Fibroblast of skin of left quadriceps (primary cell): ENCODE data around the gene CCT8.

Experiments used
- DNase-seq, 2 experiments: peaks; one replicate each; pipeline ENCODE4 v3.0.0-alpha.2; 2013; ENCODE audit warnings: low read depth in 2 of 2

The CCT8 gene, protein sequence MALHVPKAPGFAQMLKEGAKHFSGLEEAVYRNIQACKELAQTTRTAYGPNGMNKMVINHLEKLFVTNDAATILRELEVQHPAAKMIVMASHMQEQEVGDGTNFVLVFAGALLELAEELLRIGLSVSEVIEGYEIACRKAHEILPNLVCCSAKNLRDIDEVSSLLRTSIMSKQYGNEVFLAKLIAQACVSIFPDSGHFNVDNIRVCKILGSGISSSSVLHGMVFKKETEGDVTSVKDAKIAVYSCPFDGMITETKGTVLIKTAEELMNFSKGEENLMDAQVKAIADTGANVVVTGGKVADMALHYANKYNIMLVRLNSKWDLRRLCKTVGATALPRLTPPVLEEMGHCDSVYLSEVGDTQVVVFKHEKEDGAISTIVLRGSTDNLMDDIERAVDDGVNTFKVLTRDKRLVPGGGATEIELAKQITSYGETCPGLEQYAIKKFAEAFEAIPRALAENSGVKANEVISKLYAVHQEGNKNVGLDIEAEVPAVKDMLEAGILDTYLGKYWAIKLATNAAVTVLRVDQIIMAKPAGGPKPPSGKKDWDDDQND

DNA sequence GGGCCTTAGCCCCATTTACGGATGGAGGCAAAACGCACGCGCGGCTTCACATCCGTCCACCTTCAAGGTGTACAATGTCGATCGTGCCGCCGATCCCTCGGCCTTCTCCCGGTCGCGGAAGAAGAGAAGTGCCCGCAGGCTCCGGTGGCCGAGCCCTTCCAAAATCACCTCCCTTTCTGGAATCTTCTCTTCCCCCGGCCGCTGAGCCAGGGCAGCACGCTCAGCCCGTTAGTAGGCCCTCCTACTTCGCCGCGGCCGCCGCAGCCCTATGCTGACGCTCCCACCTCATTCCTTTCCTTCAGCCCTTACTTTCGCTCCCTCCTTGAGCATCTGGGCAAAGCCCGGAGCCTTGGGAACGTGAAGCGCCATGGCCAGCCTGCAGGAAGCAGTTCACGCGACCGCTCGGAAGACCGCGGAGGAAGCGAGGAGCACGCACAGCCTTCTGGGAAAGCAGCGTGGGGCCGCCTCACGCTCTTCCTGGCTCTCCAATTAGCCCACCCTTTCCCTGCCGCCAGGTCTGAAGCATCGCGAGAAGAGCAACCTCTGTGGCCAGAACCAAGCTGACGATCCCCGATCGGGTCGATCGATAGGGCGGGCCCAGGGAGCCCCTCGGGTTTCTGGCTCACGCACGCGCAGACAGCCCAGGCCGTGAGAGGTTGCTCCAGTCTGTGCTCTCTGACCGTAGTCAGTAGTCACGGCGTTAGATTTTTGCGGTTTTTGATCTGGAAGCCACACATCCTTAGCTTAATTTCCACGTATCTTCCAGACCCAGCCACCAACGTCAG lies at the start of gene CCT8:
Gene CCT8 (minus strand): TSS at position 427 of the 785 bp plus-strand sequence. CDS start 58 bp downstream, at position 369.
- DNase-seq, result peak; percentile 99 to 100

DNA sequence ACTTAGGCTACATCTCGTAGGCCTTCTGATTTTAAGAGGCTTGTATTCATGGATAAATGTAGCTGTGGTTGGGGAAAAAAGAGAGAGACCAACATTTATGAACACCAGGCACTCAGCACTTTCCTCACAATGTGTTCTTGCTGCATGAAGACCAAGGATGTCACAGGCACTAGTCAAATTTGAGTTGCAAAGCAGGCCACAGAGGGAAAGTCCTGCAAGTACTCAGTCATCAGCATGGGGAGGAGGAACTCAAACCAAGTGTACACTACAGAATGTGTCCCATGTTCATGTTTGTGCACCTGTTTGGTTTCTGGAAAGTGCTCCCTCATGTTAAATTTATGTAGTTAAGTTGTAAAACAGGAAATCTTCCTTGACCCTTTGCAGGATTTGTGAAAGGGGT lies 48.3 kb upstream of the CCT8 start:
- DNase-seq, result no peak

DNA sequence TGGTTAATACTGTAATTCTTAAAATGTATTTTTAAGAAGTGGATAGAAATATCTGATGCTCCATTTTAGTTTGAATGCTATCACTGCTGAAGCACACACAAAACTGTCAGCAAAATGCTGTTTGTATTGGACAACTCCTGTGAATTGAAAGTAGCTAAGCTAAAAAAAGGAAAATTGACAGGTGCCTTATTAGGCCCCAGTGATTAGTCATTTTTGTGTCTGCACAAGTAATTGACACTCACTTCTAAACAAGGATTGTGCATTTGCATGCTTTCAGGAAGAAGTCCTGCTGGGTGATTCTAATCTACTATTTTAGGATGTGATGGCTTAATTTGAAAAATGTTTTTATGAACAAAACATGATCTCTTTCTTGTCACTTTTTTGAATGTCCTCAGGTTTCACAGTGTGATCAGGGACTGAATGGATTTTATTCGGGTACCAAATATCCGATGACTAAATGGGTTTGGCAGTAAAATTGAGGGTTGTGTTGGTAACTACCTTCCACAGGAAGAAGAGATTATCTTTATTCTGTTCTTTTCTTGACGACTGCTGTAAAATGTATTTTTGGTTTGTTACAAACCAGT lies 44.0 kb upstream of the CCT8 start:
- DNase-seq, result no peak

DNA sequence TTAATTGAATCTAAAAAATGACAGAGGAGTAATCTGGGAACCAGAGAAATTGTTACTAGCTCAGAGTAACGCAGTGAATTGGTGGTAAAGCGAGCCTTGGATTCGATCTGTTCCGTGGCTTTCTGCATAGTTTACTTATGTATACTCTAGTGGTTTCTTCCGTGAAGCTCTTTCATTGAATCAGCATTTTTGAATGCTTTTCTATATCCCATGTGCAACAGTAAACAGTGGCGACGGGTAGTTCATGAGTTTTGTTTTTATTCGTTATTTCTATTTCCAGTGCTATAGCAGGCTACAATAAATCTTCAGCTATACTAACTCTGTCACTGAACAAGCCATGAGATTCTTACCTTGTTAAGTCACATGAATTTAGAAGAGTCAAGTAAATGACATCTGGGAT lies 42.5 kb upstream of the CCT8 start:
- no peak for DNase-seq

DNA sequence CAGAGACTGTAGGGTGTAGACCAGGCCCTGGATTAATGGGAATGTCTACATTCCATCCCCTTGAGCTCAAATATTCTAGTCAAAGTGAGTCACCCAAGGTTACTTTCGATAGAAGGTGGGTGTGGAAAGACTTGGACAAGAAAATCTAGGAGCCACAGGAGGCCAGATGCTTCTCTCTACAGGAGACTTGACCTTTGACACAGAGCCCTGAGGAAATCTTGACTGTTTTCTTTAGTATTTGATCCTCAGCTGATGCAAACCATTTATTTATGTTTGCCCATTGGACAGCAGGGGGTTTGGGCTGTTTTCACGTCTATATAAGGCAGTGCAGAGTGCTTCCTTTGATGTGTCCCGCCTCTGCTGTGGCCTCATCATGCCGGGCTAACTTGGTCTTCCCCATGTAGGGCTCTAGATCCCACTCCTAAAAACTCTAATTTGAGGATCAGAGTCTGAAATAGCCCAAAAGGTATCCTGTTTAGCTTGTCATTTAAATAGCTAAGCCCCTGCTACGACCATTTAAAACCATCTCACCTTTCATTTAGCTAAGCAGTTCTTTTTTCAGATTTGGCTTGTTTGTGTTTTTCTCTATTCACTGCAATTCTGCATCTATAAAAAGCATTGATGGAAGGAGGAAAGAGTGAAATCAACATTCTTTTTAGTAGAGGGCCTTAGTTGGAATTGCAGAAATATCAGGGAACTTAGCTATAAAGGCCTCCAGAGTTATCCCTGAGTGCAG lies 41.5 kb upstream of the CCT8 start:
- peak in 1 of 2 experiments; percentile 51 for DNase-seq

DNA sequence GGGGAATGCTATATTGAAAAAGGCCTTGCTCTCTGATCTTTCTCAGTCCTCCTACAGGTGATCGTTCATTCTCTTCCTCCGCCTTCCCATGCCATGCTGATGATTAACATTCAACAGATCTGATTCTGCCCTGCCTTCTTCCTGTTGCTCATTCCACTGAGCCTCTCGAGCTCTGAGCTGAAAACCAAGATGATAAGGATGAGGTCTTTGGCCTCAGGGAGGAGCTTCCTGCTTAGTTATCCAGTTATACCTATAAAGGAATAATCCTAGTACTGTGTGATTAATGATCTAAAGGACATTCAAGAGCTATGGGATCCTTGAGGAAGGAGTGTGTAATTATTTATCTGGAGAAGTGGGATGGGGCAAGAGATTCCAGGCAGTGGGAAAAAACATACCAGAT lies 31.8 kb upstream of the CCT8 start:
- no peak for DNase-seq

DNA sequence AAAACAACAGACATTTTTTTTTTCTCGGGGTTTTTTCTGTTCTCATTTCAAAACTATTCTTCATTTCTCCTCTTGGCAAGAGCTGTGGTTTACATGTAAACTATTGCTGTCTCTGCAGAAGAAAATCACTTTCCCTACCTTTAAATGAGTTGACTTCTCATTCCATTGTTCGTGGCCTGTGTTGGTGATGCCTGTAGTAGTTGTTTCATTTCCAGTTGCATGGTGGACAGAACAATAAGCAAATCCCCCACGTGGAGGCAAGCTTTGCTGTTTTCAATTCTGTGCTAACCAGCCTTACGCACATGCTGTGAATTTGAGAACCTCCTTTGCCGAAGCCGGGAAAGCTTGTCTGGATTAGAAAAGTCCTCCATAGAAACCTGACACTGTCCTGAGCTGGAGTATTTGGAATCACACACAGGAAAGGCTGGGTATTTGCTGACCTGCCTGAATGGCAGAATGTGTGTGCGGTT lies 30.8 kb upstream of the CCT8 start:
- DNase-seq, result no peak

DNA sequence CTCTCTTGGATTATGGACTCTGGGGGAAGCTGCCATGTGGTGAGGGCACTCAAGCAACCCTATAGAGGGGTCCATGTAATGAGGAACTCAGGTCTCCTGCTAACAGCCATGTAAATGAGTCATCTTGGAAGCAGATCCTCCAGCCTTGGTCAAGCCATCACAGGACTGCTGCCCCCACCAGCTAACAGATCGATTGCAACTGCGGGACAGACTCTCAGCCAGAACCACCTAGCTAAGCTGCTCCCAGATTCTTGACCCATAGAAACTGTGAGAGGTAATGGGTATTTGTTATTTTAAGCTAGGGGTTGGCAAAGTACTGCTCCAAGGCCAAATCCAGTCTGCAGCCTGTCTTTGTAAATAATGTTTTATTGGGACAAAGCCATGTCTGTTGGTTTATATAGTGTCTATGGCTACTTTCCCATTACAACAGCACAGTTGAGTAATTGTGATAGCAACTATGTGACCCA lies 29.4 kb upstream of the CCT8 start:
- DNase-seq, result no peak

DNA sequence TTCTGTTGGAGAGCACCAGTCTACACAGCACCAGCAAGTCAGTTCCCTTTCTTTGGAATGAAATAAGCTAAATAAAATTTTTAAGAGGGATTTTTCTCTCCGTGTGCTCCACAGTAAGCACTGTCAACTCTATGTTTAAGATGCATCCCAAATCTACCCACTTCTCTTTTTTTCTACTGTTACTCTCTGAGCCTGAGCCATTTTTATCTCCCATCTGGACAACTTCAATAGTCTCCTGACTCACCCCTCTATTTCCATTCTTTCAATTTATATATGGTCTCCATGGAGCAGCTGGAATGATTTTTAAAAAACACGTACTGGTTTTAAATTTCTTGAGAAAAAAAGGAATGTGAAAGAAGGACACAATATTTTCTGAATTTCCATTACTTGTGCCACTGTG lies 24.7 kb upstream of the CCT8 start:
- DNase-seq, result no peak

DNA sequence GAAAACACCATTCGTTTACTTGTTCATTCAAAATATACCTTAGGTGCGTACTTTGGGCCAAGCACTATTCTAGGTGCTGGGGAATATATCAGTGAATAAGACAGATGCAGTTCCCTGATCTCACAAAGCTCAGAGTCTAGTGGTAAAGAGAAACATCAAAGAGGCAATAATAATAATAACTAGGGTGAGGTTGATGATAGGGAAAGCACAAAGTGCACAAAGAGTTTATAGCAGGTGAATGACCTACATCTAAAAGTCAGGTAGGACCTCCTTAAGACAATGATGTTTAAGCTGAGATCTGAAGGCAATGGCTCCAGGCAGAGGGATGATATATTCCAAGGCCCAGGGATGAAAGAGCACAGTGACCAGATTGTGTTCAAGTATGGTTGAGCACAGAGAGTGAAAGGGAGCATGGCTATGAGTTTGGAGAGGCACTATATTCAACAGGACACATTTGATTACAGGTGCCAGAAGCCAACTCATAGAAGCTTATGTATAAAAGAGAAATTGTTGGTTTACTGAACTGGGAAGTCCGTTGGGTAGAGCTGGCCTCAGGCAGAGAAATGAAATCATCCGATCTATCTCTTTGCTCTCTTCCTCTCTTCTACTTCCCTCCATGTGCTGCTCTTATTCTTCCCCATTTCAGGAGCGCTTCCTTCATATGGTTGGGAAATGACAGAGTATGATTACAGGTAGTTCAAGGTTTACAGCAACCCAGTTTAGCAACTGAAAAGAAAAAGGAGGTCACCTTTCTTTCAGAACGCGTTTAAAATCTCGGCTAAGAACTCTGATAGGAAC lies 23.0 kb upstream of the CCT8 start:
- no peak for DNase-seq

DNA sequence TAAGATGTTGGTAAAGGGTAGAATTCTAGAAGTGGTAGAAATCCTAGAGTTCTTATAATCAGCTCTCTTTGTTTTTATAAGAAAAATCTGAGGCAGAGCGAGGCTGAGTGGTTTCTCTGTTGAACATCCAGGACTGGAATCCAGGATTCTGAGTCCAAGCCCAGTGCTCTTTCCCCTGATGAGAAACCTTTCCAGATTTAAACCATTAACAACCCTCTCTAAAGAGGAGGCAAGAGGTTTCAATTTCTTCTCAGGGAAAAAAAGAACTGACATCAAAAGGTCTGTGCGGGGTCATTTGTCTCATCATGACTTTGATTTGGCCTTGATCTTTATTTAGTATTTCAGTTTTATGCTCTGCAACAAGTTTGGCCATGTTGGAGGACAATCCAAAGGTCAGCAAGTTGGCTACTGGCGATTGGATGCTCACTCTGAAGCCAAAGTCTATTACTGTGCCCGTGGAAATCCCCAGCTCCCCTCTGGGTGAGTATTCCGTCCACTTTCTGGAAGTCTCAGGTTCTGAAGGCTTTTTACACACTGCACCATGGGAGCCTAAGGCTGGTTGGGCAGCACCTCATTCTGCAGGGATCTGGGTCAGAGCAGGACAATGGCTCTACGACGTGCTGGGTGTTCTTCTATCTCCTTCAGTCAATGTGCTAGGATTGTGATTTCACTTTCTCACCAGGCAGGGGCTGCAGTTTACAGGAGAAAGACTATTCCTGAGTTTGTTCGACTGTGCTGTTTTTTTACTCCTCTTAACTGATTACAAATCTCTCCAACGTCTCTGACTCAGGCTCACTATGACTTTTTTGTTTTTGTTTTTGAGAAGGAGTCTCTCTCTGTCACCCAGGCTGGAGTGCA lies 18.9 kb upstream of the CCT8 start:
- no peak for DNase-seq

DNA sequence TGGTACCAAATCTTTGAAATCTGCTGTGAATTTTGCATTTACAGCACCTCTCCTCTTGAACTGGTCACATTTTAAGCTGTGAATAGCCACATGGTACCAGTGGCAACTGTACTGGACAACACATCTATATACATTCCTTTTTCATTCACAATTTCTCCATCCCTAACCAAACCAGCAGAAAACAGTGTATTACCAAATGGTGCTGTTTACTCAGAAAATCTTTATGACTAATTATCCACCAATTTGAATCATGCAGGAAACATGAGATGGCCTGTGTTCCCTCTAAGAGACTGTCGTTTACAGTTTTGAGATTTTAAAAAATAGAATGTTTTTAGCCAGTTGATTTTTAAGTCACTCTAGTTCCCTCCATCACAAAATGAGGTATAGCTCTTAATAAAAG lies 17.6 kb upstream of the CCT8 start:
- peak in 1 of 2 experiments; percentile 65 for DNase-seq

DNA sequence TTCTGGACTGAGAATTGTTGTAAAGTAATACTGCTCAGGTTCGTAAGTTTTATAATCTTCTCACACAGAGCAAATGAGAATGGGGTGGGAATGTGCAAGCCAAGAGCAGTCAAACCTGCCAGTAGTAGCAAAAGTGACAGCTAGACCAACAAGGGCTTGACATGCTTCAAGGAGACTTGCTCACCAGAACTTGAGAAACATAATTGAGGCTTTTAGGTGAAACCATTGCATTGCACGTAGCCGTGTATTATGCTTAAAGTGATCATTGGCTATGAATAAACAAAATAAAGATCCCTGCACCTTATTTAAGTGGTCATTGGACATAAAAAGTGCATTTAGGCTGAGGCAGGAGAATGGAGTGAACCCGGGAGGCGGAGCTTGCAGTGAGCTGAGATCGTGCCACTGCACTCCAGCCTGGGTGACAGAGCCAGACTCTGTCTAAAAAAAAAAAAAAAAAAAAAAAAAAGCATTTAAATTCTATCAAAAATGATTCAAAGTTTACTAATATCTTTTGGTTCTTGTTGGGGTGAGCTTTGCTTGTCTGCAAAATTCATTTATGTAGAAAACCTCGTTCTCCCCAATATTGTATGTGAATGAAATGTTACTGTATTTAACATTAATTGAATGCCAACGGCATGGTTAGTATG lies 11.8 kb upstream of the CCT8 start:
- no peak for DNase-seq

DNA sequence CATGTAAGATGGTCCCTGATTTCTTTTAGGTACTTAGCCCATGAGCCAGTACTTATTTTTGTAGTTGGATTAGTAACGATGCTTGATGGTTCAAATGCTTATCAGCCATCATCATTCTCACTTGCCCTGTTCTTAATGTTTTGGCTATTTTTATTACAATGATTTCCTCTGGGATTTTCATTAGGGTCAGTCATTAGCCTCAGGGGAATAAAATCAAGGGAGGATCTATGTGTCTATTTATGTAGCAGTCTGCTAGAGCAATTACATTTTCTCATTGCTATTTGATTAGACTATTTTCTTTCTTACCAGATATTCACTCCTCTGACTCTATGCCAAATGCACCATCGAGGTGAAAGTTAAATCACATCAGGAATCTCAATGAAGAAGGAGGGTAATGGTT lies 10.9 kb upstream of the CCT8 start:
- no peak for DNase-seq

DNA sequence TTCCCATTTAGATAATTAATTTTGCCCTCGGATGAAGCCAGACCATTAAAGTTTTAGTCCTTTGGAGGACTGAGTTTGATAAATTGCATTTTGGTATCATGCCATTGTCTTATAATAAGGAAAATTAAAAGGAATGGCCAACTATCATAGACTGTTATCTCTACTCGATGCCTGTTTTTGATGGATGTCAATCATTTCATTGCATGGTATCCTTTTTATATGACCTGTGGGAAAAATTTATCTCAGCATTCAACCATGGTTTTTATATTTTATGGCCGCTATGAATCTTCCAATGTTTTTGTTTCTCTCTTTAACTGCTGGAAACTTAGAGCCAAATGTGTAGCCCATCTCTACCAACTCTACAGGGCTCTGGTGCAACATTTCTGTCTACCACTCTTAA lies 9.9 kb upstream of the CCT8 start:
- DNase-seq, result no peak

DNA sequence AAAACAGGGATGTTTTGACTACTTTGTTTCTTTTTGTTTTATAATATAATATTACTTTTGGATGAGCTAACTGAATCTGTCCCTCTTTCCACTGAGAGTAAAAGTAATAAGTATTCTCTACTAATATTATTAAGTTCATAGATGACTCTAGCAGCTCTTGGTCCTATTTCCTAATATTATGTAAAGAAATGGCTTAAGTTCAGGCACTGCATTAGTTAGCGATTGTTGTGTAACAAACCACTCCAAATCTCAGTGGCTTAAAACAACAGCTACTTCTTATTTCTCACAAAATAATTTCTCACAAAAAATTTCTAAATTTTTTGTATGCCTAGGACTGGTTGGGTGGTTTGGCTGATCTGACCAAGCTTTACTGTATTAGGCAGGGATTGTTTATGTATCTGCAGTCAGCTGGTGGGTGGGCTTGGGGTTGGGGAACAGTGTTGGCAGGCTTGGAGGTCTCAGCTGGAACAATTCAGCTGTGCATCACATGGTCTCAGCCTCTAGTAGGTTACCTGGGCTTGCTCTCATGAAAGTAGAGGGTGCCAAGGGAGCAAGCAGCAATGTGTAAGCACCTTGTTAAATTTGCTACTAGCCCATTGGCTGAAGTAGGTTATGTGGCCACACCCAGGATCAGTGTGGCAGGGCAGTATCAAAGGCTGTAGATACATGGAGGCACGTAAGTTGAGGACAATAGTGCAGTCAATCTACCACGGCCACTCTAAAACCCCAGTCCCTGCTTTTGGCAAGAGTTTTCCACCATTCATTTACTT lies 8.8 kb upstream of the CCT8 start:
- DNase-seq, result no peak

DNA sequence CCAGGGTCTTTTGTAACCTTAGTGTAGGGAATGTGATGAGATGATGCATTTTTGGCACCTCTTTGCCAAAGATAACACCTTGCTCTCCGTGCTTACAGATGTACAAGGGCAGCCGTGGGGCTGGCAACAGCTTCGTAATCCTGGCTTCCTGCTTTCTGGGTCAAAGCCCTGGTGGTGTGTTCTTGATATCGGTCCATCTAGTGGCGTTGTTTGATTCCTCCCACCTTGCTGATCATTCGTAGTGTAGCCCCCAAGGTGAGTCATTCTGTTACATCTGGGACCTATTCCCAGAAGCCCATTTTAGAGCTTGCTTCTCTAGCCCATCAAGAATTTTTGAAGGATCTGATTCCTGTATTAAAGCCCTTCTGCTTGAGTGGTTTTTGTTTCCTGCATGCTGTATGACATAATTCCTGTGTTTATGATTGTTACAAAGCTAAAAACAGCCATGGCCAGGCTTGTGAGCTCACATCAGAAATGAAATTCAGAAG lies 7.0 kb upstream of the CCT8 start:
- DNase-seq, result no peak
